GM18502 (cell line): ENCODE data around the gene TFDP1.
"Not testable (repeated sequence)": the region's sequence is repeated elsewhere in the genome, so short reads cannot be mapped to it uniquely, and the experiment has no call there.

Source experiments
- ATAC-seq: cut with Tn5 transposase; IDR thresholded peaks from one replicate; pipeline ENCODE4 v1.9.1; 2021; ENCODE audit warnings: mild to moderate bottlenecking; ENCODE audit not compliant: unreplicated experiment, poor library complexity

TFDP1 gene

GRCh38 chr13:113594066-113594821, 9.7 kb downstream of the TFDP1 start:
- not testable (repeated sequence) for ATAC-seq

GRCh38 chr13:113595131-113595530, 10.6 kb downstream of the TFDP1 start:
- no peak for ATAC-seq

GRCh38 chr13:113596321-113597200, 12.0 kb downstream of the TFDP1 start:
- no peak for ATAC-seq

GRCh38 chr13:113597391-113598080, 13.0 kb downstream of the TFDP1 start:
- ATAC-seq = no peak

- ATAC-seq = no peak
These were observed 13.5 kb downstream of the TFDP1 start for GRCh38 chr13:113598081-113598410.

- no peak for ATAC-seq
These were observed 13.9 kb downstream of the TFDP1 start for GRCh38 chr13:113598481-113598880.

GRCh38 chr13:113599391-113599790, 14.8 kb downstream of the TFDP1 start:
- no peak for ATAC-seq

GRCh38 chr13:113601166-113602070, 16.9 kb downstream of the TFDP1 start:
- ATAC-seq = no peak

GRCh38 chr13:113602291-113602988, 17.9 kb downstream of the TFDP1 start:
- ATAC-seq = no peak

GRCh38 chr13:113603116-113603710, 18.7 kb downstream of the TFDP1 start:
- ATAC-seq = no peak

- ATAC-seq = no peak
These were observed 19.6 kb downstream of the TFDP1 start for GRCh38 chr13:113604186-113604585.

GRCh38 chr13:113605461-113605860, 20.9 kb downstream of the TFDP1 start:
- ATAC-seq = no peak

- no peak for ATAC-seq
These were observed 21.4 kb downstream of the TFDP1 start for GRCh38 chr13:113605866-113606438.

- ATAC-seq = no peak
These were observed 22.7 kb downstream of the TFDP1 start for GRCh38 chr13:113607056-113607888.

GRCh38 chr13:113607889-113608635, 23.5 kb downstream of the TFDP1 start:
- no peak for ATAC-seq

- no peak for ATAC-seq
These were observed 24.5 kb downstream of the TFDP1 start for GRCh38 chr13:113608967-113609533.

- no peak for ATAC-seq
These were observed 25.1 kb downstream of the TFDP1 start for GRCh38 chr13:113609616-113610015.
